Measurements from ENCODE around the gene C1orf116.
"Not testable (repeated sequence)": the region's sequence is repeated elsewhere in the genome, so short reads cannot be mapped to it uniquely, and the experiment has no call there.

C1orf116 gene

GRCh38 chr1:207058878-207059867, 26.6 kb upstream of the C1orf116 start:
- DNase-seq: no peak

DNA sequence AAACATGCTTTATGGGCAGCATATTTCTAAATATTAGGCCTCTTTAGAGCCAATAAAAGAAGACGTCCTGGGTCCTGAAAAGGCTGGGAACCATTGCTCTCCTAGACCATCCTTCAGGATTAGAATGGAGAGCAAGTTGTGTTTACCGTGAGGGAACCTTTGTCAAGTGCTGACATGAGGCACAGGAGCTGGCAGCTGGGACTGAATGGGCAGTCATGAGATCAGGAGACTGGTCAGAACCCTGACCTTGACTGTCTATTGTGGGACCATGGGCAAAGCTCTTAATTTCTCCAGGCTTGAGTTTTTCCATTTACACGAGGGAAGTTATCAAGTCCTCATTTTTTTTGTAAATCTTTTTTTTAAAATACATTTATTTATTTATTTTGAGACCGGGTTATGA, 25.7 kb upstream of the C1orf116 start:
- no peak for DNase-seq

DNA sequence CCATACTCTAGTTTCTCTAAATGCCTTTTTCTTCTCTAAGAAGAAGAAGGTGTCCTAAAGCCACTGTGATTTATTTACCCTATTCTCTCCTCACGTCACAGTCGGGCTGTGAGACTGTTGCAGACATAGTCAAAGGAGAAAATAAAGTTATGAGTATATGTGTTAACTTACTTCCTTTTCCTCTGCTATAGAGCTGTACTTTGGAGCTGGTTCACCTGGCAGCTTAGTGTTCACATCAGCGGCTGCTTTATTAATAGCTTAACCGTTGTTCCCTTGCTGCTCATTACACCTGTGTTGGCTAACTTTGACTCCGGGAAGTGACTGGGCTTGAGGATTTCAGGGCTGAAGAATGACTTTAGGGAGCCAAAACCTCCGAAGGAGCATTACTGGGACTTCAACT, 24.1 kb upstream of the C1orf116 start:
- no peak for DNase-seq

GRCh38 chr1:207055386-207056001, 22.9 kb upstream of the C1orf116 start:
- no peak for DNase-seq

- no peak for DNase-seq
Measured at GRCh38 chr1:207054491-207054890, 21.9 kb upstream of the C1orf116 start.

GRCh38 chr1:207052911-207053769, 20.6 kb upstream of the C1orf116 start, which contains the start of gene PFKFB2:
Gene PFKFB2 (plus strand): TSS chr1:207053275. CDS start chr1:207054718, 1,443 bp downstream.
- DNase-seq: peak; percentile 92

DNA sequence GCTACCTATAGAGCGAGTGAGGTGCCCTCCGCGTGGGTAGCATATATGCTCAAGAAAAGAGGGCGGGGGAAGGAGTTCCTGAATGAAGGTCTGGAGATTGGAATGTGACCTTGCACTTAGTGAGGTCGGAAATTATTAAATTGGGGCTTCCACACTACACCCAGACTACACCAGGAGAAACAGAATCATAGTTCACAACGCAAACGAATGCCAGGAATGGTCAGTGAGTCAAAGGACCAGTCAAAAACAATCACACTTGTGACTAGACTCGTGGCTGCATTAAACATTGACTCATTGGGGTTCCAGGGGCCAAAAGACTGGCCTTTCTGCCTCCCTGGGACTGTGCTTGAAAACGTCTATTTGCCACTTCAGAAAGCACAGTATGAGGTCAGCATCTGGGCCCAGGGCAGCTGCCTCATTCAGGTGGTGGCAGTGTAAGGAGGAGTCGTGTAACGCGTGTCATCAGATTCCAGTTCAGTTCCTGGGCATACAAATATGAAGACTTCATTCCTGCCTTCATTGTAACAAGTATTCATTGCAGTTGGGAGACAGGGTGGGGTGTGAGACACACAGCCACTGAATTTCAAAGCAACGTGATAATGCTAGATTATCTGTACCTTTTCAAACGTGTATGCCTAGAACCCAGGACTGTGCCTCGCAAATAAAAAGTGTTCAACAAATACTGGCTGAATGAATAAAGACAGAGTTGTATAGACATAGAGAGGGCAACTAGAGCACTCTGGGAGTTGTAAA, 18.8 kb upstream of the C1orf116 start, which contains the start of gene YOD1:
Gene YOD1, minus strand, starts transcription at position 18 of the 753 bp plus-strand sequence. CDS start 178 bp downstream, outside the sequence.
- no peak for DNase-seq

GRCh38 chr1:207050480-207051190, 18.1 kb upstream of the C1orf116 start:
- peak; percentile 76 for DNase-seq

GRCh38 chr1:207049974-207050391, 17.4 kb upstream of the C1orf116 start:
- DNase-seq: peak; percentile 23

DNA sequence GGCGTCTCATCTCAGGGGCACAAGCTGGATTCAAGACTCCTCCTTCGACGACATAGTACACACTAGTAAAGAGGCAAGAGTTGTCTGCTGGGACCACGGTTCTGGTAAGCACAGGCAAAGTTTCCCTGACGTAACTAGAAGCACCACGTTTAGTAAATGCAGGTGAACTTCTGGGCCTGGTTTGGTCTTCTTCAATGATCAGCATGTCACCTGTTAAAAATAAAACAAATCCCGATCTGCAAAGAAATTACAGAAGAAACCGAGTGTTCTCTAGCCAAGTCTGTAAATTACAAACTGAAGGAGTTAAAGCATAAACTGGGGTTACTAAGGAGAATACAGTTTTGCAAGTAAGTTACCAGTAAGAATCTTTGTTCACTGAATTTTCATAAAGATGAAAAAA, 17.0 kb upstream of the C1orf116 start:
- DNase-seq: no peak

DNA sequence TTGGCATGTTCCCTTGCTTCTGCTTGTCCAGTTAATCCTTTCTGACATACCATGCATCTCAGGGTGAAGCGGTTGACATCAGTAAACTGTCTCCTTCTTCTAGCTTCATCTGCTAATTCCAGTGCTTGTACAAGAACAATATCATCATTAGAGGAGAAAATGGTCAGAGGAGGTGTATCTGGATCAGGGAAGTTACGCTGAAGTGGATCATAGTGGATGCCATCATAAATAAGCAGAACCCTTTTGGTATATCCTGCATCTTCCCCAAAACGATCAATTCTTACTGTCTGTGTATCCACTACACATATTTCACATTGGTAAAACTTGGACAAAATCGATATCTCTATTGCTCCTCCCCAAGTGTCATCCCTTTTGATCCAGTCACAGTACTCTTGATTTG, 16.5 kb upstream of the C1orf116 start:
- DNase-seq: no peak

GRCh38 chr1:207048041-207048440, 15.5 kb upstream of the C1orf116 start:
- DNase-seq: no peak

- no peak for DNase-seq
Measured at GRCh38 chr1:207047505-207047904, 14.9 kb upstream of the C1orf116 start.

DNA sequence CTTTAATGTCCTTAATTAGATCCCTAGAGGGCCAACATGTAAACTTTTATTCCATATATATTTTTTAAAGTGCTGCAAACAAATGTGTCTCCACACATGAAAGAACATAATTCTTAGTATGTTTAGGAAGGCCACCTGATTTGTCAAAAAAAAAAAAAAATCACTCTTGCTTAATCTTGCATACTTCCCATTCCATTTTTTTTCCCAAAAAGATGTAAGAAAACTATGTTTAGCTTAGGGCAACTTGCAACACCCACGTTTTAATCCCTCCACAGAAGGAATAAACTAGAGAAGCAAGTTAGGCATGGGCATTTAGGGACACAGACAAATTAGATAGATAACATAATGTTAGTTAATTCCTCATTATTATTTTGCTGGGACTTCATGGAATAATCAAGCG, 12.9 kb upstream of the C1orf116 start:
- no peak for DNase-seq

- DNase-seq: not testable (repeated sequence)
Measured at GRCh38 chr1:207041397-207041796, 8.8 kb upstream of the C1orf116 start.

- no peak for DNase-seq
Measured at GRCh38 chr1:207040181-207040533, 7.6 kb upstream of the C1orf116 start.

DNA sequence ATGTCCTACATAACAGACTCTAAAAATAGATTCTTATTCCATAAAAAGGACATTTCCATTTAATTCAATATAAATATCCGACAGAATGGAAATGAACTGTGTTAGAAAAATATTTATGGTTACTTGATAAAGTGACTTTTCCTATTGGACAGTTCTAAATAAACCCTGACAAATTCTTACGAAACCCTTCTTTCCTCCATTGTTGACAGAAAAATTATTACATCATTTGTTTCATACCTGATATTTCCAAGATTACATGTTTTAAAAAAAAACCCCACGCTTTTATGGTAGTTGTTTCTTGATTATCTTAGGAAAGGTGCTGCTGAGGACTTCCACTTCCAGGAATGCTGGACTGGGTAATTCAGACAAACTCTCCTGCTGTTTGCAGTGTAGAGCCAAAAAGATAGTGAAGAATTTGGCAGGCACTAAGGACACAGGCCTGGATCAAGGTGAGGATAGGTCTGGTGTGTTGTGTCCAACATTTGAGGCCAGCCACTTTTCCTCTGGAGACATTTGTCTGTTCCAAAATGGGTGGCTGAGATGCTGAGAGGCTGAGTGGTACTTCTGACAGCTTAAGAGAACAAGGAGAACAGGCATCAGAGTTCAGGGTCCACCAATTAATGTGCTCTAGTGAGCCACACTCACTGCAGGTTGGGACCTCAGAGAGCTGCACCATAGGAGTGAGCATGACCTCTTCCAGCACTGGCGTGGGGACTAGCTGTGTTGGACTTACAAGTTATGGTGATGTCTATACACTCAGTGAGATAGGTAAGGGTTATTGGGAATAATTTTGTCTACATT, 7.0 kb upstream of the C1orf116 start:
- DNase-seq: no peak

DNA sequence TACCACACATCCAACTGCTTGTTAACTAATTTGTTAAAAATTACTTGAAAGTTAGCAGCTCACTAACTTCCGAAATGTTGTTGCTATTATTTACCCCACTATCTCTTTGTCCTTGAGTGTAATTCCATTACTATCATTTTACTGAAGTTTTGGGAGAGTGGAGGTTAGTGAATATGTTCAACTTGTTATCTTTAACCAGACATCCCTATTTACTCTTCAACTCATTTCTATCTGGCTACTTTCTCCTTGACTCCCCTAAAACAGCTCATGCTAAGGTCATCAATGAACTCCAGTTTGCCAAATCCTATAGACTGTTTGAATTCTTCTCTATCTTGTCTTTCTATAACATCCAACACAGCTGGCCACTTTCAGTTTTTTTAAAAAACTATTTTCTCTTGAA, 4.3 kb upstream of the C1orf116 start:
- no peak for DNase-seq

GRCh38 chr1:207035877-207036551, 3.5 kb upstream of the C1orf116 start:
- no peak for DNase-seq

DNA sequence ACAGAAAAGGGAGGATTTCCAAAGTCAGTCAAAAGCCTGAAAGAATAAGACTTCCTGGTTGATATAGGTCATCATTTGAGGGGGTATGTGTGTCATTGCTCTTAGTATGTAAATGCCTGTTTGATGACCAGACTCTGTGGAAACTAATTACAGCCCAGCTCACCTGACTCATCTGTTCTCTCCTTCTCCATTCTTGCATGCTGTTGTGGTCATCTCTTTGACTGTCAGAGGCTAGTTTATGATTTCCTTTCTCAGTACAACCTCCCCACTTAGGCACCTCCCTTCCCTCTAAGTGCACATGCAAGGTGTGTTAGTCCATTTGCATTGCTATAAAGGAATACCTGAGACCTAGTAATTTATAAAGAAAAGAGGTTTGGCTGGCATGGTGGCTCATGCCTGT, 2.4 kb upstream of the C1orf116 start:
- no peak for DNase-seq

Data from effector CD8-positive, alpha-beta T cell (primary cell).